GM23338 (cell line): Measurements from ENCODE around the gene DUS3L. TPM values are rescaled to one million over a fixed set of nuclear protein-coding genes. Genes with fewer than 3 reads are reported as not detected.

ENCODE experiments used
- ATAC-seq: fragments of 200-7000 bp; cut with Tn5 transposase; 3 replicates; pipeline ENCODE4 v1.9.1; 2020
- DNase-seq: peaks from one replicate; pipeline ENCODE4 v3.0.0-alpha.2; 2015; ENCODE audit warnings: low spot score
- H2AFZ ChIP-seq: fragments of 200-600 bp; sonication (generic); 2 replicates; pipeline ENCODE4 v1.8.0; 2016; ENCODE audit warnings: antibody characterized with exemption, mild to moderate bottlenecking, moderate library complexity
- H3F3A ChIP-seq: fragments of 200-600 bp; sonication (generic); replicated peaks from 2 replicates; pipeline ENCODE4 v1.8.0; 2017; ENCODE audit warnings: antibody characterized with exemption, mixed run types, low read depth
- H3K27ac ChIP-seq: fragments of 200-600 bp; sonication (generic); 2 replicates; pipeline ENCODE4 v1.6.1; 2016; ENCODE audit warnings: low read depth
- H3K27me3 ChIP-seq: fragments of 200-600 bp; sonication (generic); 2 replicates; pipeline ENCODE4 v1.8.0; 2016; ENCODE audit warnings: mild to moderate bottlenecking, mixed run types, moderate library complexity; ENCODE audit not compliant: insufficient read depth
- H3K36me3 ChIP-seq: fragments of 200-600 bp; sonication (generic); 2 replicates; pipeline ENCODE4 v1.8.0; 2016; ENCODE audit warnings: mild to moderate bottlenecking; ENCODE audit not compliant: insufficient read depth
- H3K4me1 ChIP-seq: fragments of 200-600 bp; sonication (generic); 2 replicates; pipeline ENCODE4 v1.8.0; 2016; ENCODE audit warnings: mild to moderate bottlenecking, moderate library complexity; ENCODE audit not compliant: insufficient read depth
- H3K4me2 ChIP-seq: fragments of 200-600 bp; sonication (generic); 2 replicates; pipeline ENCODE4 v1.7.1; 2017; ENCODE audit warnings: mixed run types
- H3K4me3 ChIP-seq: fragments of 200-600 bp; sonication (generic); 2 replicates; pipeline ENCODE4 v1.6.1; 2016; ENCODE audit warnings: mixed run types
- H3K79me2 ChIP-seq: fragments of 200-600 bp; sonication (generic); replicated peaks from 2 replicates; pipeline ENCODE4 v1.8.0; 2017; ENCODE audit warnings: mild to moderate bottlenecking; ENCODE audit not compliant: insufficient read depth
- H3K9me2 ChIP-seq: fragments of 200-600 bp; sonication (generic); 2 replicates; pipeline ENCODE4 v1.8.0; 2017; ENCODE audit not compliant: insufficient read depth
- H4K20me1 ChIP-seq: fragments of 200-600 bp; sonication (generic); replicated peaks from 2 replicates; pipeline ENCODE4 v1.8.0; 2017; ENCODE audit warnings: mild to moderate bottlenecking; ENCODE audit not compliant: insufficient read depth
- H3K27ac Mint-ChIP-seq: 2 replicates; pipeline ENCODE4 v1.8.0; 2020; ENCODE audit warnings: inconsistent platforms, mild to moderate bottlenecking, moderate library complexity, mixed read lengths
- H3K27me3 Mint-ChIP-seq: 3 replicates; pipeline ENCODE4 v1.8.0; 2022; ENCODE audit warnings: low read depth, mild to moderate bottlenecking, moderate library complexity, mixed read lengths, inconsistent platforms; ENCODE audit not compliant: insufficient read depth, poor library complexity
- H3K36me3 Mint-ChIP-seq: 3 replicates; pipeline ENCODE4 v1.8.0; 2021; ENCODE audit warnings: low read depth, mild to moderate bottlenecking, inconsistent platforms, moderate library complexity, mixed read lengths
- H3K4me1 Mint-ChIP-seq: 3 replicates; pipeline ENCODE4 v1.8.0; 2020; ENCODE audit warnings: mild to moderate bottlenecking, inconsistent platforms, mixed read lengths
- H3K4me3 Mint-ChIP-seq: 3 replicates; pipeline ENCODE4 v1.8.0; 2021; ENCODE audit warnings: moderate library complexity, mild to moderate bottlenecking, inconsistent platforms, mixed read lengths
- H3K9me3 Mint-ChIP-seq: 3 replicates; pipeline ENCODE4 v1.8.0; 2020; ENCODE audit warnings: moderate library complexity, mild to moderate bottlenecking, inconsistent platforms, mixed read lengths
- CREB1 ChIP-seq: fragments of 250-450 bp; sonication (Bioruptor Pico); IDR thresholded peaks from 2 replicates; pipeline ENCODE4 v1.5.0; 2020; ENCODE audit warnings: low read depth, mild to moderate bottlenecking, moderate library complexity
- EZH2 ChIP-seq: fragments of 200-600 bp; sonication (generic); IDR thresholded peaks from one replicate; pipeline ENCODE4 v1.8.0; 2017; ENCODE audit warnings: antibody characterized with exemption, mild to moderate bottlenecking, low read depth; ENCODE audit not compliant: unreplicated experiment
- EZH2phosphoT487 ChIP-seq: fragments of 200-600 bp; sonication (generic); IDR thresholded peaks from one replicate; pipeline ENCODE4 v1.8.1; 2018; ENCODE audit warnings: antibody characterized with exemption; ENCODE audit not compliant: unreplicated experiment
- JUNB ChIP-seq: IDR thresholded peaks from one replicate; pipeline ENCODE4 v1.6.1; 2016; ENCODE audit warnings: antibody characterized with exemption; ENCODE audit not compliant: unreplicated experiment
- NANOG ChIP-seq: IDR thresholded peaks from 2 replicates; pipeline ENCODE4 v1.6.1; 2016; ENCODE audit warnings: antibody characterized with exemption, borderline replicate concordance
- POLR2AphosphoS5 ChIP-seq: IDR thresholded peaks from 2 replicates; pipeline ENCODE4 v1.6.1; 2016; ENCODE audit warnings: antibody characterized with exemption, low read depth
- STAT1 ChIP-seq: IDR thresholded peaks from one replicate; pipeline ENCODE4 v1.6.1; 2016; ENCODE audit warnings: antibody characterized with exemption; ENCODE audit not compliant: unreplicated experiment
- ZNF114 ChIP-seq: fragments of 250-450 bp; sonication (Bioruptor Pico); IDR thresholded peaks from 2 replicates; pipeline ENCODE4 v1.5.0; 2020; ENCODE audit warnings: mild to moderate bottlenecking, moderate library complexity
- ZNF331 ChIP-seq: fragments of 250-450 bp; sonication (Bioruptor Pico); IDR thresholded peaks from 2 replicates; pipeline ENCODE4 v1.5.0; 2020; ENCODE audit warnings: low read depth, mild to moderate bottlenecking, moderate library complexity
- polyA plus RNA-seq: library from polyadenylated mRNA; unstranded; fragments of >200 nt; fragmentation: Nextera tagmentation; extraction: Ambion mirVana; gene quantifications from 2 replicates; pipeline ENCODE4 v1.2.1, GENCODE V29; 2016
- total RNA-seq: library from RNA; depleted of rRNA; stranded (reverse); fragments of >200 nt; shearing (Covaris generic); gene quantifications from 2 replicates; pipeline ENCODE4 v1.2.3, GENCODE V29; 2014
- TF ChIP-seq, protein P1 (sequence below): fragments of 250-450 bp; sonication (Bioruptor Pico); IDR thresholded peaks from 2 replicates; pipeline ENCODE4 v1.5.0; 2020; ENCODE audit warnings: mild to moderate bottlenecking, moderate library complexity
- TF ChIP-seq, protein P2 (sequence below), 2 experiments: fragments of 200-600 bp in 1 of 2; sonication (generic) in 1 of 2; conservative IDR thresholded peaks; 2 replicates each; pipeline versions ENCODE4 v1.5.1 to v1.6.1; 2016 to 2017; ENCODE audit warnings: antibody characterized with exemption in 2 of 2, low read depth in 2 of 2, mild to moderate bottlenecking in 2 of 2, moderate library complexity in 1 of 2
- TF ChIP-seq, protein P3 (sequence below): IDR thresholded peaks from one replicate; pipeline ENCODE4 v1.6.1; 2018; ENCODE audit warnings: antibody characterized with exemption; ENCODE audit not compliant: unreplicated experiment
- TF ChIP-seq, protein P4 (sequence below): IDR thresholded peaks from 2 replicates; pipeline ENCODE4 v1.6.1; 2016; ENCODE audit warnings: antibody characterized with exemption

The DUS3L gene
- total and polyA plus RNA-seq, 2 experiments from 2014 or later = 26.2 to 53.0 TPM

DNA sequence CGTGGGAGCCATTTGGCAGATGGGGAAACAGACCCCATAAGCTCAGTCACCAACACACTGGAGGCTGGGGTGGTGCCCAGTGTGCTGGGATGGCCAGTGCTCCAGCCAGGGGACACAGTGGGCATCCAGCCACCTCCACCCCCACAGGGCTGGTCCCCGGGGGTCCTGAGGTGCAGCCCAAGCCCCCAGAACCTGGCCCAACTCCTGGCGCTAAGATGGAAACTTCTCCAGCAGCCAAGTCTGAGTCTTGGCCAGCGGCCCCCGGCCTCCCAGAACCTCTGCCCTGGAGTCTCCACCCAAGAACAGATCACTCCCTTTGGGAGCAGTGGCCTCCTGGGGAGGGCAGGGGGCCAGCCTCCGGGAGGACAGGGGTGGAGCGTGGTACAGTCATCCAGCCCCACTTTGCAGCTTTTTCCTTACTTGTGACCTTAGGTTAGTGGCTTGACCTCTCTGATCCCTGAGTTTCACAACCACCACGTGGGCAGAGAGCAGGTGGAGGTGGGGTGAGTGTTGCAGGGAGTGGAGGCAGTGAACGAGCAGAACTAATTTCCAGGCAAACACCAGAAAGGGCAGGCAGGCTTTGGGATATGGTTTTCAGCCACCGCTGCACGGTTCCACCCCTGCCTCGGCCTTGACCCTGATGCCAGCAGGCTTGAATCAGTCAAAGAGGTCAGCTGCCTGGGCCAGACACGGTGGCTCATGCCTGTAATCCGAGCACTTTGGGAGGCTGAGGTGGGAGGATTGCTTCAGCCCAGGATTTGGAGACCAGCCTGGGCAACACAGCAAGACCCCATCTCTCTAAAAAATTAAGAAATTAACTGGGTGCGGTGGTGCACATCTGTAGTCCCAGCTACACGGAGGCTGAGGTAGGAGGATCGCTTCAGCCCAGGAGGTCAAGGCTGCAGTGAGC, 9.7 kb upstream of the DUS3L start:
- Histone ChIP-seq H3K36me3 (no peaks in the 10 kb centered on the region), H3K4me3 (no peak overlapping the region), H3K27ac (no peak overlapping the region), H3K79me2 (no peaks in the 10 kb centered on the region), H3K4me1 (no peaks in the 10 kb centered on the region; the same call in 1 of the 2 replicates), H3K9me2 (peaks cover 5% of the 10 kb centered on the region; the same call in 1 of the 2 replicates), H3K4me2 (no peak overlapping the region), H2AFZ (no peak overlapping the region), H3K27me3 (peaks cover 14% of the 10 kb centered on the region), H4K20me1 (no peaks in the 10 kb centered on the region), H3F3A (no peaks in the 10 kb centered on the region)
- peaks cover 2% of the 10 kb centered on the region; the same call in 1 of the 3 replicates for H3K36me3 Mint-ChIP-seq
- no peak overlapping the region for H3K27ac Mint-ChIP-seq
- DNase-seq (no peak), ATAC-seq (no peak)
- TF ChIP-seq NANOG (no peak), EZH2phosphoT487 (no peak), EZH2 (no peak), CREB1 (no peak), POLR2AphosphoS5 (no peak), STAT1 (no peak), ZNF331 (CRISPR knock-in tag) (no peak), ZNF114 (no peak), JUNB (no peak)
- TF ChIP-seq, protein P1, sequence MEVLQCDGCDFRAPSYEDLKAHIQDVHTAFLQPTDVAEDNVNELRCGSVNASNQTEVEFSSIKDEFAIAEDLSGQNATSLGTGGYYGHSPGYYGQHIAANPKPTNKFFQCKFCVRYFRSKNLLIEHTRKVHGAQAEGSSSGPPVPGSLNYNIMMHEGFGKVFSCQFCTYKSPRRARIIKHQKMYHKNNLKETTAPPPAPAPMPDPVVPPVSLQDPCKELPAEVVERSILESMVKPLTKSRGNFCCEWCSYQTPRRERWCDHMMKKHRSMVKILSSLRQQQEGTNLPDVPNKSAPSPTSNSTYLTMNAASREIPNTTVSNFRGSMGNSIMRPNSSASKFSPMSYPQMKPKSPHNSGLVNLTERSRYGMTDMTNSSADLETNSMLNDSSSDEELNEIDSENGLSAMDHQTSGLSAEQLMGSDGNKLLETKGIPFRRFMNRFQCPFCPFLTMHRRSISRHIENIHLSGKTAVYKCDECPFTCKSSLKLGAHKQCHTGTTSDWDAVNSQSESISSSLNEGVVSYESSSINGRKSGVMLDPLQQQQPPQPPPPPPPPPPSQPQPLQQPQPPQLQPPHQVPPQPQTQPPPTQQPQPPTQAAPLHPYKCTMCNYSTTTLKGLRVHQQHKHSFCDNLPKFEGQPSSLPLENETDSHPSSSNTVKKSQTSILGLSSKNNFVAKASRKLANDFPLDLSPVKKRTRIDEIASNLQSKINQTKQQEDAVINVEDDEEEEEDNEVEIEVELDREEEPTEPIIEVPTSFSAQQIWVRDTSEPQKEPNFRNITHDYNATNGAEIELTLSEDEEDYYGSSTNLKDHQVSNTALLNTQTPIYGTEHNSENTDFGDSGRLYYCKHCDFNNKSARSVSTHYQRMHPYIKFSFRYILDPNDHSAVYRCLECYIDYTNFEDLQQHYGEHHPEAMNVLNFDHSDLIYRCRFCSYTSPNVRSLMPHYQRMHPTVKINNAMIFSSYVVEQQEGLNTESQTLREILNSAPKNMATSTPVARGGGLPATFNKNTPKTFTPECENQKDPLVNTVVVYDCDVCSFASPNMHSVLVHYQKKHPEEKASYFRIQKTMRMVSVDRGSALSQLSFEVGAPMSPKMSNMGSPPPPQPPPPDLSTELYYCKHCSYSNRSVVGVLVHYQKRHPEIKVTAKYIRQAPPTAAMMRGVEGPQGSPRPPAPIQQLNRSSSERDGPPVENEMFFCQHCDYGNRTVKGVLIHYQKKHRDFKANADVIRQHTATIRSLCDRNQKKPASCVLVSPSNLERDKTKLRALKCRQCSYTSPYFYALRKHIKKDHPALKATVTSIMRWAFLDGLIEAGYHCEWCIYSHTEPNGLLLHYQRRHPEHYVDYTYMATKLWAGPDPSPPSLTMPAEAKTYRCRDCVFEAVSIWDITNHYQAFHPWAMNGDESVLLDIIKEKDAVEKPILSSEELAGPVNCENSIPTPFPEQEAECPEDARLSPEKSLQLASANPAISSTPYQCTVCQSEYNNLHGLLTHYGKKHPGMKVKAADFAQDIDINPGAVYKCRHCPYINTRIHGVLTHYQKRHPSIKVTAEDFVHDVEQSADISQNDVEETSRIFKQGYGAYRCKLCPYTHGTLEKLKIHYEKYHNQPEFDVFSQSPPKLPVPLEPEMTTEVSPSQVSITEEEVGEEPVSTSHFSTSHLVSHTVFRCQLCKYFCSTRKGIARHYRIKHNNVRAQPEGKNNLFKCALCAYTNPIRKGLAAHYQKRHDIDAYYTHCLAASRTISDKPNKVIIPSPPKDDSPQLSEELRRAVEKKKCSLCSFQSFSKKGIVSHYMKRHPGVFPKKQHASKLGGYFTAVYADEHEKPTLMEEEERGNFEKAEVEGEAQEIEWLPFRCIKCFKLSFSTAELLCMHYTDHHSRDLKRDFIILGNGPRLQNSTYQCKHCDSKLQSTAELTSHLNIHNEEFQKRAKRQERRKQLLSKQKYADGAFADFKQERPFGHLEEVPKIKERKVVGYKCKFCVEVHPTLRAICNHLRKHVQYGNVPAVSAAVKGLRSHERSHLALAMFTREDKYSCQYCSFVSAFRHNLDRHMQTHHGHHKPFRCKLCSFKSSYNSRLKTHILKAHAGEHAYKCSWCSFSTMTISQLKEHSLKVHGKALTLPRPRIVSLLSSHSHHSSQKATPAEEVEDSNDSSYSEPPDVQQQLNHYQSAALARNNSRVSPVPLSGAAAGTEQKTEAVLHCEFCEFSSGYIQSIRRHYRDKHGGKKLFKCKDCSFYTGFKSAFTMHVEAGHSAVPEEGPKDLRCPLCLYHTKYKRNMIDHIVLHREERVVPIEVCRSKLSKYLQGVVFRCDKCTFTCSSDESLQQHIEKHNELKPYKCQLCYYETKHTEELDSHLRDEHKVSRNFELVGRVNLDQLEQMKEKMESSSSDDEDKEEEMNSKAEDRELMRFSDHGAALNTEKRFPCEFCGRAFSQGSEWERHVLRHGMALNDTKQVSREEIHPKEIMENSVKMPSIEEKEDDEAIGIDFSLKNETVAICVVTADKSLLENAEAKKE = no peak
- TF ChIP-seq, protein P2, sequence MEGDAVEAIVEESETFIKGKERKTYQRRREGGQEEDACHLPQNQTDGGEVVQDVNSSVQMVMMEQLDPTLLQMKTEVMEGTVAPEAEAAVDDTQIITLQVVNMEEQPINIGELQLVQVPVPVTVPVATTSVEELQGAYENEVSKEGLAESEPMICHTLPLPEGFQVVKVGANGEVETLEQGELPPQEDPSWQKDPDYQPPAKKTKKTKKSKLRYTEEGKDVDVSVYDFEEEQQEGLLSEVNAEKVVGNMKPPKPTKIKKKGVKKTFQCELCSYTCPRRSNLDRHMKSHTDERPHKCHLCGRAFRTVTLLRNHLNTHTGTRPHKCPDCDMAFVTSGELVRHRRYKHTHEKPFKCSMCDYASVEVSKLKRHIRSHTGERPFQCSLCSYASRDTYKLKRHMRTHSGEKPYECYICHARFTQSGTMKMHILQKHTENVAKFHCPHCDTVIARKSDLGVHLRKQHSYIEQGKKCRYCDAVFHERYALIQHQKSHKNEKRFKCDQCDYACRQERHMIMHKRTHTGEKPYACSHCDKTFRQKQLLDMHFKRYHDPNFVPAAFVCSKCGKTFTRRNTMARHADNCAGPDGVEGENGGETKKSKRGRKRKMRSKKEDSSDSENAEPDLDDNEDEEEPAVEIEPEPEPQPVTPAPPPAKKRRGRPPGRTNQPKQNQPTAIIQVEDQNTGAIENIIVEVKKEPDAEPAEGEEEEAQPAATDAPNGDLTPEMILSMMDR (conservative IDR thresholded peaks at IDR 0.05; ENCODE audit: low read depth in 2 of 2) = no peak
- TF ChIP-seq, protein P3, sequence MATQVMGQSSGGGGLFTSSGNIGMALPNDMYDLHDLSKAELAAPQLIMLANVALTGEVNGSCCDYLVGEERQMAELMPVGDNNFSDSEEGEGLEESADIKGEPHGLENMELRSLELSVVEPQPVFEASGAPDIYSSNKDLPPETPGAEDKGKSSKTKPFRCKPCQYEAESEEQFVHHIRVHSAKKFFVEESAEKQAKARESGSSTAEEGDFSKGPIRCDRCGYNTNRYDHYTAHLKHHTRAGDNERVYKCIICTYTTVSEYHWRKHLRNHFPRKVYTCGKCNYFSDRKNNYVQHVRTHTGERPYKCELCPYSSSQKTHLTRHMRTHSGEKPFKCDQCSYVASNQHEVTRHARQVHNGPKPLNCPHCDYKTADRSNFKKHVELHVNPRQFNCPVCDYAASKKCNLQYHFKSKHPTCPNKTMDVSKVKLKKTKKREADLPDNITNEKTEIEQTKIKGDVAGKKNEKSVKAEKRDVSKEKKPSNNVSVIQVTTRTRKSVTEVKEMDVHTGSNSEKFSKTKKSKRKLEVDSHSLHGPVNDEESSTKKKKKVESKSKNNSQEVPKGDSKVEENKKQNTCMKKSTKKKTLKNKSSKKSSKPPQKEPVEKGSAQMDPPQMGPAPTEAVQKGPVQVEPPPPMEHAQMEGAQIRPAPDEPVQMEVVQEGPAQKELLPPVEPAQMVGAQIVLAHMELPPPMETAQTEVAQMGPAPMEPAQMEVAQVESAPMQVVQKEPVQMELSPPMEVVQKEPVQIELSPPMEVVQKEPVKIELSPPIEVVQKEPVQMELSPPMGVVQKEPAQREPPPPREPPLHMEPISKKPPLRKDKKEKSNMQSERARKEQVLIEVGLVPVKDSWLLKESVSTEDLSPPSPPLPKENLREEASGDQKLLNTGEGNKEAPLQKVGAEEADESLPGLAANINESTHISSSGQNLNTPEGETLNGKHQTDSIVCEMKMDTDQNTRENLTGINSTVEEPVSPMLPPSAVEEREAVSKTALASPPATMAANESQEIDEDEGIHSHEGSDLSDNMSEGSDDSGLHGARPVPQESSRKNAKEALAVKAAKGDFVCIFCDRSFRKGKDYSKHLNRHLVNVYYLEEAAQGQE = no peak
- TF ChIP-seq, protein P4, sequence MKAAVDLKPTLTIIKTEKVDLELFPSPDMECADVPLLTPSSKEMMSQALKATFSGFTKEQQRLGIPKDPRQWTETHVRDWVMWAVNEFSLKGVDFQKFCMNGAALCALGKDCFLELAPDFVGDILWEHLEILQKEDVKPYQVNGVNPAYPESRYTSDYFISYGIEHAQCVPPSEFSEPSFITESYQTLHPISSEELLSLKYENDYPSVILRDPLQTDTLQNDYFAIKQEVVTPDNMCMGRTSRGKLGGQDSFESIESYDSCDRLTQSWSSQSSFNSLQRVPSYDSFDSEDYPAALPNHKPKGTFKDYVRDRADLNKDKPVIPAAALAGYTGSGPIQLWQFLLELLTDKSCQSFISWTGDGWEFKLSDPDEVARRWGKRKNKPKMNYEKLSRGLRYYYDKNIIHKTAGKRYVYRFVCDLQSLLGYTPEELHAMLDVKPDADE = no peak
- peaks cover 45% of the 10 kb centered on the region for H3K27me3 Mint-ChIP-seq
- H3K4me3 Mint-ChIP-seq = no peak overlapping the region
- H3K4me1 Mint-ChIP-seq = peaks cover 10% of the 10 kb centered on the region; the same call in 2 of the 3 replicates
- peaks cover 3% of the 10 kb centered on the region; the same call in 2 of the 3 replicates for H3K9me3 Mint-ChIP-seq
